GM19099 (cell line): ENCODE results near the gene USP49.

Source experiments
- POLR2A ChIP-seq: IDR thresholded peaks from 3 replicates; pipeline ENCODE4 v1.6.1; 2011; ENCODE audit warnings: low read depth; ENCODE audit not compliant: insufficient read length; ENCODE audit errors: extremely low read depth

Gene USP49

DNA sequence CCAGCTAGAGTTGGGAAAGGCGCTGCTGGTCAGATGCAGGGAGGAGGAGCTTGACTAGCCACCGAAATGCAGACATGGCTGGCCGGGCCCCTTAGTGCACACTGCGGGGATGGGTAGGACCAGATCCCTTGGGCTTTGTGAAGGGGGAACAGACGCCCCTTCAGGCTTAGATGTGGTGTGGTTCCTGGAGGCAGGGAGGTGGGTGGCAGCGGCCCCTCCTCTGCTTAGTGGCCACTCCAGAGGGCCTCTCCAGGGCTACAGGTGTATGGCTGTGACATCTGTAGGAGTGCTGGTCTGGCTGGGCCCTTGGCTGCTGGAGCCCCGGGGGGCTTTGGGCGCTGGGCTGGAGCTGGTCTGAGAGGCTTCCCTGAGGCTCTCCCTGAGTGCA is 40.5 kb upstream of the USP49 start:
- TF ChIP-seq POLR2A = no peak

DNA sequence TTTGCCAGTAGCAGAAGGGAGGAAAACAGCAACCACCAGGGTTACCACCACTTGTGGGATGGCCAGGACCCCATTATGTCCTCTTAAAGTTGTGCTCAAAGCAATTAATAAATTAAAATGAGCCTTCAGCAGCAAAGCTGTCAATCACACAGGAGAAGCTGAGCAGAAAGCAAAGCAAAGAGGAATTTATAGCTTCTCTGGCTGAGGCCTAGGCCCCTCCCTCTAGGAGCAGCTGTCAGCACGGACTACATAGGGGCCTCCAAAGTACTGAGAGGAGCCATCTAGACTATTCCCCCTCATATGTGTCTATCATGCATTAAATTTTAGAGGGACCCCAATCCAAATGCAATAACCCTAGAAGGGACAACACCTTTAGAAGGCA is 40.0 kb upstream of the USP49 start:
- no peak for TF ChIP-seq POLR2A

GRCh38 chr6:41934278-41935192 is 39.4 kb upstream of the USP49 start:
- no peak for TF ChIP-seq POLR2A

DNA sequence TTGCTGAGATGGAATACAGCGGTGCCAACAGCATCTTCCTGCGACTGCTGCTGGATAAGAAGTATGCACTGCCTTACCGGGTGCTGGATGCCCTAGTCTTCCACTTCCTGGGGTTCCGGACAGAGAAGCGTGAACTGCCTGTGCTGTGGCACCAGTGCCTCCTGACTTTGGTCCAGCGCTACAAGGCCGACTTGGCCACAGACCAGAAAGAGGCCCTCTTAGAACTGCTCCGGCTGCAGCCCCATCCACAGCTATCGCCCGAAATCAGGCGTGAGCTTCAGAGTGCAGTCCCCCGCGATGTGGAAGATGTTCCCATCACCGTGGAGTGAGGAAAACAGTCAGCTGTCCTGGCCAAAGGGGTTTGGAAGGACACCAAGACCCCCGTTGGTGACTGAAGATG is 37.2 kb upstream of the USP49 start:
- TF ChIP-seq POLR2A = peak; percentile 9

- no peak for TF ChIP-seq POLR2A
These were observed 36.6 kb upstream of the USP49 start for GRCh38 chr6:41931792-41932191.

- TF ChIP-seq POLR2A = no peak
These were observed 34.7 kb upstream of the USP49 start for GRCh38 chr6:41929924-41930323.

DNA sequence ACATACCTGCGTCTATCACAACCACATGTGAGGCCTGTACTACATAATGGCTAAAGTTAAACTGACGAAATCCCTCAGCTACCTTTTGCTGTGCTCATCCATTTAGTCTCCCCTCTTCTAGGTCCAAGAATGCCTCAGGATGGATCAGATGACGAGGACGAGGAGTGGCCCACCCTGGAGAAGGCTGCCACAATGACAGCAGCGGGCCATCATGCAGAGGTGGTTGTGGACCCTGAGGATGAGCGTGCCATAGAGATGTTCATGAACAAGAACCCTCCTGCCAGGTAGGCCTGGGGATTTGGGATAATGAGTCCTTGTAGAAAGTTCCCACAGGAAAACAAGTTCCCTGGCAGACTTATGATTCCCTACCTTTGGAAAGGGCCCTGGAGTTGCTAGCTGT is 32.1 kb upstream of the USP49 start:
- TF ChIP-seq POLR2A = no peak

GRCh38 chr6:41922154-41922553 is 27.0 kb upstream of the USP49 start:
- TF ChIP-seq POLR2A = no peak

DNA sequence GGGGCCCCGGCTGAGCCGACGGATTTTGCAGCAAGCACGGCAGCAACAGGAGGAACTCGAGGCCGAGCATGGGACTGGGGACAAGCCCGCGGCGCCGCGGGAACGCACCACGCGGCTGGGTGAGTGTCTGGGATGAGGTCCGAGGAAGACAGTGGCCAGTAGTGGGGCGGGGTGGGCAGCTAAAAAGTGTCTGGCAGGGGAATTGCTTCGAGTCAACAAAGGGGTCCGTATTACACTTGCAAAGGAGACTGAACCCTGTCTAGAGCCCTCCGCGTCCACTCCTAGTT is 26.5 kb upstream of the USP49 start:
- TF ChIP-seq POLR2A = no peak

GRCh38 chr6:41920921-41921711 is 25.9 kb upstream of the USP49 start, which contains the start of the genes BYSL and MED20:
Gene BYSL, plus strand, starts transcription at chr6:41921499. Its CDS starts 64 bp downstream, at chr6:41921563.
Gene MED20, minus strand, starts transcription at chr6:41921139. Its CDS starts 121 bp downstream, at chr6:41921018.
- peak; percentile 68 for TF ChIP-seq POLR2A

DNA sequence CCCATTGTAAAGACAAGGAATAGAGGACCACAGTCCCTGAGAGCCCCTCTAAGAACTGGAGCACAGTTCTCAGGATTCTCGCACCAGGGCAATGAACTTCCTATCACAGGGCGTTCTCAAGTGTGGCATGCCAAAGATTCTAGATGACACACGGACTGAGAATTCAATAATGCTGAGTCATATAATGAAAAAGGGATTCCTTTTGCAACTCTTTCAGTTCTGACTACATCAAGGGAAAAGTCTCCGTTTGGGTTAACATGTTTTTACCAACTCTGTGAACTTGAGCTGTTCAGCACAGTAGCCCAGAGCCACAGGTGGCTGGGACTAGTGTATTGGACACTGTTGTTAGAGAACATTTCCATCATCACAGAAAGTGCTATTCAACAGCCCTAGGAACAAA is 22.4 kb upstream of the USP49 start:
- TF ChIP-seq POLR2A = no peak

- no peak for TF ChIP-seq POLR2A
These were observed 19.8 kb upstream of the USP49 start for GRCh38 chr6:41914869-41915530.

- TF ChIP-seq POLR2A = no peak
These were observed 19.2 kb upstream of the USP49 start for GRCh38 chr6:41914343-41914742.

- no peak for TF ChIP-seq POLR2A
These were observed 14.6 kb upstream of the USP49 start for GRCh38 chr6:41909727-41910126.

GRCh38 chr6:41901882-41902519 is 6.8 kb upstream of the USP49 start:
- no peak for TF ChIP-seq POLR2A
